ENCODE measurements around the gene CUBN. TPM values are rescaled to one million over a fixed set of nuclear protein-coding genes. Genes with fewer than 3 reads are reported as not detected.

Gene CUBN
- total and polyA plus RNA-seq, 2 experiments from 2014 or later = 0.41 to 0.65 TPM

GRCh38 chr10:16947069-16947468, 182.5 kb downstream of the CUBN start:
- H4K20me1 ChIP-seq (ENCODE audit: insufficient read depth) = no peaks in the 10 kb centered on the region
- no peak overlapping the region for H3K4me3 ChIP-seq
- no peak overlapping the region for H2AFZ ChIP-seq
- in situ Hi-C loops (cut with MboI) = no loop called here
- WGBS, 2 experiments (ENCODE audit: low coverage in 1 of 2, low lambda C conversion rate in 2 of 2, missing lambda C conversion rate in 2 of 2) = 69 to 76% methylated on average over 5 of the region's 5 CpGs
- no peaks in the 10 kb centered on the region for H3K79me2 ChIP-seq (ENCODE audit: insufficient read depth)
- peaks cover 50% of the 10 kb centered on the region for H3F3A ChIP-seq (ENCODE audit: insufficient read depth)
- peaks cover 52% of the 10 kb centered on the region for H3K4me1 ChIP-seq (ENCODE audit: insufficient read depth)
- no peaks in the 10 kb centered on the region for H3K36me3 ChIP-seq (ENCODE audit: low read depth)
- no peak overlapping the region for H3K9ac ChIP-seq
- no peaks in the 10 kb centered on the region for H3K9me2 ChIP-seq (ENCODE audit: insufficient read depth)
- no peak overlapping the region for H3K27ac ChIP-seq
- no peaks in the 10 kb centered on the region for H3K27me3 ChIP-seq (replicated peaks; ENCODE audit: insufficient read depth)
- H3K9me3 ChIP-seq (ENCODE audit: low read depth) = no peaks in the 10 kb centered on the region
- DNase-seq = no peak
- TF ChIP-seq EZH2 (IDR thresholded peaks at IDR 0.05; ENCODE audit: insufficient read depth, poor library complexity, severe bottlenecking) = no peak
- no peak for TF ChIP-seq EZH2phosphoT487 (IDR thresholded peaks at IDR 0.05; ENCODE audit: insufficient read depth, low read depth)
- H3K4me2 ChIP-seq (ENCODE audit: unreplicated experiment) = no peak overlapping the region

DNA sequence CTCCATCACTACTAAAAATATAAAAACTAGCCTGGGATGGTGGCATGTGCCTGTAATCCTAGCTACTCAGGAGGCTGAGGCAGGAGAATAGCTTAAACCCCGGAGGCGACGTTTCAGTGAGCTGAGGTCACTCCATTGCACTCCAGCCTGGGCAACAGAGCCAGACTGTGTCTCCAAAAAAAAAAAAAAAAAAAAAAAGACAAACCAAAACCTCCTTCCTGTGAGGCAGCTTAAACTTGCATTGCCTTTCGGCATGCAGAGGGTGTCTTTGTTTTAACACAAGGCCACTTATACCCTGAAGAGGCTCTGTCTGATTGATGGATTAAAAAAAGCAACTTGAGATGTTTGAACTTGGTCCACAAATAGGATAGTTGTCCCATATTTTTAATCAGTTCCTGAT, 184.0 kb downstream of the CUBN start:
- H3K9me3 ChIP-seq (ENCODE audit: low read depth) = no peaks in the 10 kb centered on the region
- H3K9ac ChIP-seq = peak overlapping the region; percentile 26; the same call in 1 of the 2 replicates
- H4K20me1 ChIP-seq (ENCODE audit: insufficient read depth) = no peaks in the 10 kb centered on the region
- no peak overlapping the region for H3K4me3 ChIP-seq
- peak; percentile 49 for DNase-seq
- no peaks in the 10 kb centered on the region for H3K27me3 ChIP-seq (replicated peaks; ENCODE audit: insufficient read depth)
- peak overlapping the region; percentile 83 for H2AFZ ChIP-seq
- H3K4me2 ChIP-seq (ENCODE audit: unreplicated experiment) = no peak overlapping the region
- WGBS, 2 experiments (ENCODE audit: low coverage in 1 of 2, low lambda C conversion rate in 2 of 2, missing lambda C conversion rate in 2 of 2) = 14 to 25% methylated on average over 4 of the region's 4 CpGs
- in situ Hi-C loops (cut with MboI) = no loop called here
- no peaks in the 10 kb centered on the region for H3K79me2 ChIP-seq (ENCODE audit: insufficient read depth)
- no peaks in the 10 kb centered on the region for H3K9me2 ChIP-seq (ENCODE audit: insufficient read depth)
- no peaks in the 10 kb centered on the region for H3K36me3 ChIP-seq (ENCODE audit: low read depth)
- peak overlapping the region; percentile 85 for H3K27ac ChIP-seq
- peaks cover 35% of the 10 kb centered on the region for H3F3A ChIP-seq (ENCODE audit: insufficient read depth)
- H3K4me1 ChIP-seq (ENCODE audit: insufficient read depth) = peaks cover 37% of the 10 kb centered on the region
- no peak for TF ChIP-seq EZH2phosphoT487 (IDR thresholded peaks at IDR 0.05; ENCODE audit: insufficient read depth, low read depth)
- no peak for TF ChIP-seq EZH2 (IDR thresholded peaks at IDR 0.05; ENCODE audit: insufficient read depth, poor library complexity, severe bottlenecking)

DNA sequence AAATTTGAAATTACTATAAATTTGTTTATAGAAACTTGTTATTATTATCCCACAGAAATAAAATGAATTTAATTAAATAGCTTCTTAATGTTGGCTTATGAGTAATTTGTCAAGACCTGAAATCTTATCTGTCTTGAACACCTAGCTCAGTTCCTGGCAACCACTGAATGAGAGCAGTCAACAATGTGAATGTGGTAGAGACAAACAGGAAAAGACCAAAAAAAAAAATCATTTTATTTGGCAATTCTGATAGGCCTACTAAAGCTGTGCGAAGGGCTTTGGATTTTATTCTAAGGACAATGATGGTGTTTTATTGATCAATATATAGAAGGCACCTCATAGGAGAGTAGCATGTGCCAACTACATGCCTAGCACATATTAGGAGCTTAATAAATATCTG, 184.6 kb downstream of the CUBN start:
- Histone ChIP-seq H3K79me2 (ENCODE audit: insufficient read depth) (no peaks in the 10 kb centered on the region), H3F3A (ENCODE audit: insufficient read depth) (peaks cover 33% of the 10 kb centered on the region), H4K20me1 (ENCODE audit: insufficient read depth) (no peaks in the 10 kb centered on the region), H3K27me3 (replicated peaks; ENCODE audit: insufficient read depth) (no peaks in the 10 kb centered on the region), H2AFZ (peak overlapping the region; percentile 83), H3K4me3 (peak overlapping the region; percentile 38), H3K27ac (peak overlapping the region; percentile 85), H3K4me2 (ENCODE audit: unreplicated experiment) (peak overlapping the region; percentile 82), H3K9me3 (ENCODE audit: low read depth) (no peaks in the 10 kb centered on the region), H3K36me3 (ENCODE audit: low read depth) (no peaks in the 10 kb centered on the region), H3K9ac (peak overlapping the region; percentile 71), H3K4me1 (ENCODE audit: insufficient read depth) (peaks cover 34% of the 10 kb centered on the region), H3K9me2 (ENCODE audit: insufficient read depth) (no peaks in the 10 kb centered on the region)
- peak; percentile 30 for DNase-seq
- TF ChIP-seq EZH2 (IDR thresholded peaks at IDR 0.05; ENCODE audit: insufficient read depth, poor library complexity, severe bottlenecking) = no peak
- TF ChIP-seq EZH2phosphoT487 (IDR thresholded peaks at IDR 0.05; ENCODE audit: insufficient read depth, low read depth) = no peak
- WGBS, 2 experiments (ENCODE audit: low coverage in 1 of 2, low lambda C conversion rate in 2 of 2, missing lambda C conversion rate in 2 of 2) = 54 to 56% methylated on average over 1 of the region's 1 CpG
- in situ Hi-C loops (cut with MboI) = no loop called here

DNA sequence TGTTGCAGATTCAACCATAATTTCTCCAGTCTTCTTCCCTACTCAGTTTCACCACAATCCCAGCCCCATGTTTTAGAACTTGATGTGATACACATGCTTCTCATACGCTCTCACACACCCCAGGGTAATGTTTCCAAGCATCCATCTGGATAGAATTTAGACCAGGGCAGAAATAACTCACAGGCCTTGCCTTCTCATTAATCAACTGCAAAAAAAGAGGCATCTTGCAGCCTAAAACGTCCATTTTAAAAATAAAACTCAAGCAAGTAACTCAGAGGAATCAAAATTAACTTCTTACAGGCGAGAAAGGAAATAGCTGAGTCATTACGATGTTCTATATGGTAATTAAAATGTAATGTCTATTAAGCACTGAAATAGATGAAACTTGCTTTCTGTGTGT, 185.2 kb downstream of the CUBN start:
- in situ Hi-C loops (cut with MboI) = no loop called here
- H3K9me3 ChIP-seq (ENCODE audit: low read depth) = no peaks in the 10 kb centered on the region
- peak; percentile 82 for DNase-seq
- H3K4me3 ChIP-seq = peak overlapping the region; percentile 38
- 1 to 3% methylated on average over 4 of the region's 4 CpGs for WGBS, 2 experiments (ENCODE audit: low coverage in 1 of 2, low lambda C conversion rate in 2 of 2, missing lambda C conversion rate in 2 of 2)
- peak overlapping the region; percentile 71 for H3K9ac ChIP-seq
- no peak for TF ChIP-seq EZH2 (IDR thresholded peaks at IDR 0.05; ENCODE audit: insufficient read depth, poor library complexity, severe bottlenecking)
- TF ChIP-seq EZH2phosphoT487 (IDR thresholded peaks at IDR 0.05; ENCODE audit: insufficient read depth, low read depth) = no peak
- no peaks in the 10 kb centered on the region for H3K9me2 ChIP-seq (ENCODE audit: insufficient read depth)
- H3K27ac ChIP-seq = peak overlapping the region; percentile 85
- H3K36me3 ChIP-seq (ENCODE audit: low read depth) = no peaks in the 10 kb centered on the region
- H3K79me2 ChIP-seq (ENCODE audit: insufficient read depth) = no peaks in the 10 kb centered on the region
- no peaks in the 10 kb centered on the region for H4K20me1 ChIP-seq (ENCODE audit: insufficient read depth)
- peaks cover 34% of the 10 kb centered on the region for H3K4me1 ChIP-seq (ENCODE audit: insufficient read depth)
- no peaks in the 10 kb centered on the region for H3K27me3 ChIP-seq (replicated peaks; ENCODE audit: insufficient read depth)
- peaks cover 33% of the 10 kb centered on the region for H3F3A ChIP-seq (ENCODE audit: insufficient read depth)
- peak overlapping the region; percentile 83 for H2AFZ ChIP-seq
- peak overlapping the region; percentile 82 for H3K4me2 ChIP-seq (ENCODE audit: unreplicated experiment)
